HG03097 (cell line): Measurements from ENCODE around the gene TRIOBP.

ENCODE experiments used
- ATAC-seq: cut with Tn5 transposase; IDR thresholded peaks from one replicate; pipeline ENCODE4 v1.9.1; 2021; ENCODE audit not compliant: unreplicated experiment, low FRiP score

The TRIOBP gene

DNA sequence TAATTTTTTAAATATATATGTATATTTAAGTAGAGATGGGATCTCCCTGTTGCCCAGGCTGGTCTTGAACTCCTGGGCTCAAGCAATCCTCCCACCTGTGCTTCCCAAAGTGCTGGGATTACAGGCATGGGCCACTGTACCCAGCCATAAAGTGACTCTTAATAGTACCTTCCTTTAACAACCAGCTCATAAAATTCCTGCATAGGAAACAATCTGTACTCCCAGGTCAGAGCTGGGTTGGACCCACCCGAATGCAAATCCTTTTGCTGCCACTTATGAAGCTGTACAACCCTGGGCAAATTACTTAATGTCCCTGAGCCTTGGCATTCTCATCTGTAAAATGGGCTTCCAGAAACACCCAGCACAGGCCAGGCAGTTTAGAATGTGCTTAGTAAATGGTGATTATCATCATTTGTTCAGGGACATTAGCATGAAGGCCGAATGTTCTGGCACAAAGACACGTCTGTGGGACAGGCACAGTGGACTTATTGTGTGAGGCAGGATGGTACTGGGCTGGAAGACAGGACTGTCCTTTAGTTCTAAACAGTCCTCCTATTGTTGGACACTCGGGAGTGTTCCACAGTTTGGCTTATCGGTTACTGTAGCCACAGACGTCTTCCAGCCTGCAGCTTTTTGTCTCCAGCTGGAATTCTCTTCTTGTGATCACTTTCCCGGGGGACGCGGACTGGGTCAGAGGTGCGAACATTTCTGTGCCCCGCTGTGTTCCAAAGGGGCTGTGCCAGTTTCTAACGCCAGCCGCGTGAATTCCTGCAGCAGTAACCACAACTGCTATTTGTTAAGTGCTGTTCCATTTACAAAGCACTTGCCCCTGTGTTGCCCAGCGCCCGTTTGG, 32.4 kb upstream of the TRIOBP start:
- ATAC-seq = no peak

DNA sequence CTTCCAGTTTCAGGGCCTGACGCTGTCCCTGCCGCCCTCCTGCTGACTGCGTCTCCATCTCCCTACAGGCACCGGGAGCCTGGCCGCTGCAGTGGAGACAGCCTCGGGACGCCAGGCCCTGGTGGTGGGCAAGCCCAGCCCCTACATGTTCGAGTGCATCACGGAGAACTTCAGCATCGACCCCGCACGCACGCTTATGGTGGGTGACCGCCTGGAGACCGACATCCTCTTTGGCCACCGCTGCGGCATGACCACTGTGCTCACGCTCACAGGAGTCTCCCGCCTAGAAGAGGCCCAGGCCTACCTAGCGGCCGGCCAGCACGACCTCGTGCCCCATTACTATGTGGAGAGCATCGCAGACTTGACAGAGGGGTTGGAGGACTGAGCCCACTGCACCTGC, 31.4 kb upstream of the TRIOBP start:
- no peak for ATAC-seq

DNA sequence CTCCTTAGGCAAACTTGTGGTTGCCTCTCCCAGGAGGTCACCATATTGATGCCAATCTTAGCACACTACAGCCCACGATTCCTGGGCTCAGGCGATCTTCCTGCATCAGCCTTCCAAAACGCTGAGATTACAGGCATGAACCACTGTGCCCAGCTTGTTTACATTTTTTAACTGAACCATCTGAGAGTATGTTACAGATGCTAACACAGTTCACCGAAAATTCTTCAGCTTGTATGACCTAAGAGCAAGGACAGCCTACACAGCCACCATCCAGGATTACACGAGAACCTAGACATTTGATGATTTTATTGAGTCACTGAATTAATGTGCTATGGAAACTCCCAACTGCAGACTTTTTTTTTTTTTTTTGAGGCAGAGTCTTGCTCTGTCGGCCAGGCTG, 27.3 kb upstream of the TRIOBP start:
- ATAC-seq = no peak

DNA sequence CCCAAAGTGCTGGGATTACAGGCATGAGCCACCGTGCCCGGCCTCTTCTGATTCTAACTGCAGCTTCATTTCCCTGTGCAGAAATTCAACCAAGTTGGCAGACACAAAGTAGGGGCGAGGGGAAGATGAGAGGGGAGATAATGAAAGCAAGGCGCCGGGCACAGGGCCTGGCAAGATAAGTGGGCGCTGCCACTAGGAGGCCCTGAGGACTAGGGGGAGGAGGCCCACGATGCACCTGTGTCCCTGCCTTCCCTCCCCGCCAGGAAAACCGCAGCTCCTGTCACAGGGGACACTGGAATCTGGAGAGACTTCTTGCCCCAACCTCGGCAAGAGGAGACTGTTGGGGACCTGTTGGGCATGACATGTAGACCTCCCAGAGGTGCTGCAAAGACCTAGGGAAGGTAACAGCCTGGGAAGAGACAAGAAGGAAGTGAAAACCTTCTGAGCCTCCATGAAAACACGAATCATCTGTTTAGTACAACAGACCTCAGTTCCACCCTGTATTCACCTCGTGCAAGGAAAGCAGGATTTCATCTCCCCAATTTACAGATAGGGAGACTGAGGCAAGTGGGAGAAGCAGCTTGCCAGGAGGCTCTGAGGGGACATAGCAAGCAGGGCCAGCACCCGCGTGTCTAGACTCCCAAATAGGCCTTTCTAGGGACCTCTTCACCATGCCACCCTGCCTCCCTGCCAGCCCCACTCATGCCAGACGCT, 24.5 kb upstream of the TRIOBP start:
- ATAC-seq = no peak

DNA sequence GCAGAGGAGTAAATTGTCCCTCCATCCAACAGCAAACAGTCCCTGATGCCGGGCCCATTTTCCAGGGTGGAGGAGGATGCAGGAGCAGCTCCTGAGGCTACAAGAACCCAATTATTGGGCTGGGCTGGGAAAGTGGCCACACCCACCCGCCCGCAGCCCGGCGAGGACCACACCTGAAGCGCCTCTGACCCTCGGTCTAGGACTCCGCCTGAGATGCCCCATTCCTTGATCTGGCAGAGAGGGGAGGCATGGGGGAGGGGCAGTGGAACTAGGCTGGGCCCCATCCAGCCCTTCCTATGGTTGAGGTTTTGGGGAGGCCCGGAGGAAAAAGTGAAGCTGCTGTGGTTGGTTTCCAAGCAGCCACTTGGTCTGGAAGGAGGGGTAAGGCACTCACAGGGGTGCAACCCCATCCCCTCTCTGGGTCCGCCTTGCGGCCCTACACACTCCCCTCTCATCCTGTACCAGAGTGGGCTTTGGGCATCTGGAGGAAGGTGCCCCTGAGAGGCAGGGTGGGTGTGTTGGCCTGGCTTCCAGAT, 23.9 kb upstream of the TRIOBP start:
- ATAC-seq = no peak

DNA sequence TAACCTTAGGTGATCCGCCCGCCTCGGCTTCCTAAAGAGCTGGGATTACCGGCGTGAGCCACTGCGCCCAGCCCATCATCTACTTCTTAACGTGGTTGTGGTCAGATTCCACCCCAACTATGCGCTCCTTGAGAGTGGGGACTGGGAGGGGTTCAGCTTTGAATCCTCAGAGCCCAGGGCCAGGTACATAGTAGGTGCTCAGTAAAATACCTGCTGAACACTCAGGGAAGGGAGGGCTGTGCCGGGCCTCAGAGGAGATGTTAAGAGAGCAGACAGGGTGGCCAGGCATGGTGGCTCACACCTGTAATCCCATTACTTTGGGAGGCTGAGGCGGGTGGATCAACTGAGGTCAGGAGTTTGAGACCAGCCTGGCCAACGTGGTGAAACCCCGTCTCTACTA, 22.6 kb upstream of the TRIOBP start:
- ATAC-seq = no peak

DNA sequence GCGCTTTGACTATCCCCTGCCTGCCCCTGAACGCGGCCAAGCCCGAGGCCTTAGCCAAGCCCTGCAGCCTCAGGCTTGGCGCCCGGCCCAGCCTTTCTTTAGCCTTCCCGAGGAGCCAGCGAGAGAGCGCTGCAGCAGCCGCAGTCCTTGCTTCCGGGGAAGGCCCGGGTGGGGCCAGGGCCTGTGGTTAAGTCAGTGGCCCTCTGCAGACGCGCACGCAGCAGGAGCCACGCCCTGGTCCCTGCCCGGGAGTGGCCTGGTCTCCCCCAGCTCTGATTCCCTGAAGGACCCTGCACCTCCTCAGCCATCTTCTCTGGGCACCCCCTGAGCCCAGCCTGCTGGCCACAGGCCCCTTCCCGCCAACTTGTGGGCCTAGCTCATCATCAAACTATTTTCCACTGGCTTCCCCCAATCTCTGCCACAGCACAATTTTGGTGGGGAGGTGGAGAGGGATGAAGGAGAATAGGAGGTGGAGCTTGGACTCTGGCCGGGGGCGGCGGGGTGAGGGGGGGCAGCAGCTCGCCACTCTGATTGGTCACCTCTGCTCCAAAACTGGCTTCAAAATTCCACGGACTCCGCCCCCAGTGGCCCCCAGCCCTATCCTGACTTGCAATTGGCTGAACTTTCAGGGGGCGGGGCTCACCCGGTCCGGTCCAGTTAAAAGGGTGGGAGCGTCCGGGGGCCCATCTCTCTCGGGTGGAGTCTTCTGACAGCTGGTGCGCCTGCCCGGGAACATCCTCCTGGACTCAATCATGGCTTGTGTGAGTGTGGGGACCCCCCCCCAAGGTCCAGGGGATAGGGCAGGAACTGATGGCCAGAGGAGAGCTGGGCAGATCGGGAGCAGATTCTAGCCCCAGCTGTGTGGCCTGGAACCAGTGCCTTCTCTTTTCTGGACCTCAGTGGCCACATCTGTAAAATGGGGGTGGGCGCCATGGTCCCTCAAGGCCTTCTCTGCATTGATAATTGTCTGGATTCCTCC, 21.6 kb upstream of the TRIOBP start, which contains the start of gene LGALS1:
Gene LGALS1, plus strand, starts transcription at position 686 of the 979 bp plus-strand sequence. Its CDS starts 67 bp downstream, at position 753.
- ATAC-seq = peak; percentile 31

DNA sequence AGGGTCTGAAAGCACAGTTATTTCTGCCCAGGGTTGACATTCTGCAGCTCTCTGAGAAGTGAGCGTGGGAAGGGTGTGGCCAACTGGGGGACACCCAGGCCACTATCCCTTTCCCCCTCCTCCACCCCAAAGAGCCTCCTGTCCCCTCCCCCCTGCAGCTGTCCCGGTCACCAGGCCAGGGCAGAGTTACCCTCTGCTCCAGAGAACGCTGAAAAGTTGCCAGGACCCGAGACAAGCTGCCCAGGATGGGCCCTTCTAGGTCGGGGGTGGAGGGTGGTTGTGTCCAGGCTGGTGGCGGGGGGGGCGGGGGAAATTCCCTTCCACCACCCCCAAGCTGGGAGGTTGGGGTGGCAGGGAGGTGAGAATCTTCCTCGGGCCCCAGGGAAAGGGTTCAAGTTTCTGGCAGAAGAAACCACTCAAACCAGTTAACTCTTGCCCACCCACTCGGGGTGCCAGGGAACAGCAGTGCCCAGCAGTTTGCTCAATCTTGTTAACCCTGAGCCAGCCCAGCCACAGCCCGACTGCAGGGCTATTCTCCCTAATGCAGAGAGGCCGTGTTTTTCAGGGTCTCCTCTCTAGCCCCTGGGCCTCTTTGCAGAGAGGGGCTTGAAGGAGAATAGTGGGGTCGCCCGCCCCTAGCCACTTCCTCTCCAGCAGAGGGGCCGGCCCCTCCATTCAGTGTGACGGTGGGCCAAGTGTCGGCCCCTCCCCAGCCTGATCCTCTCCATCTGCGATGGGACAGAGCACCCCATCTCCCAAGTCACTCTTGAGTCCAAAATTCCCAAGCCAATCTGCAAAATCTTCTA, 20.7 kb upstream of the TRIOBP start:
- no peak for ATAC-seq

DNA sequence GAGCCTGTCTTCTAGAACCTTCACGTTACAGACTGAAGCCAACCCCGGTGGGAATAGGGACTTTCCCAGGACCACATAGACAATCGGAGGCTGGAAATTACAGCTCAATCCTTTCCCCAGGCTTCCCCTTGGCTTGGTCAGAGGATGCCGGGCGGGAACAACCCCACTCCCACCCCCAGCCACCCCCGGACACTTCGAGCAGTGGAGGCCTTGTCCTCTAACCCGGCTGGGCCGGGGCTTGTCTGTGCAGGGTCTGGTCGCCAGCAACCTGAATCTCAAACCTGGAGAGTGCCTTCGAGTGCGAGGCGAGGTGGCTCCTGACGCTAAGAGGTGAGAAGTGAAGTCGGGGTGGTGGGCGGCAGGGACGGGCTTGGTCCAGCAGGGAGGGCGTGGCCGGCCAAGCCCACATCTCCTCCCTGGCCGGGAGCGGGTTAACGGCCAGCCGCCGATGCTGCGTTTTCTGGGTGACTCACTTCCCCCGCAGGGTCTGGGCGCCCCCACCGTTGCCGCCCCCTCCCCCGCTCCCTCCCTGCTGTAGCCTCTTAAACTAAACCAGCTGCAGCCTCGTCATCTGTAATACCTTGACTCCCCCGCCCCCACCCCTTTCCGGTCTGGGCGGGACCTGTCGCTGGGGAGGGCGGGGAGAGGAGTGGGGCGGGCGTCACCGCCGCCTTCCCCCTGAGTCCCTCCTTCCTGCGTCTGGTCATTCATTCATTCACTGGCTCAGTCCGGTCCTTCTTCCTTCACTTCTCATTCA, 19.9 kb upstream of the TRIOBP start:
- ATAC-seq = peak; percentile 48

DNA sequence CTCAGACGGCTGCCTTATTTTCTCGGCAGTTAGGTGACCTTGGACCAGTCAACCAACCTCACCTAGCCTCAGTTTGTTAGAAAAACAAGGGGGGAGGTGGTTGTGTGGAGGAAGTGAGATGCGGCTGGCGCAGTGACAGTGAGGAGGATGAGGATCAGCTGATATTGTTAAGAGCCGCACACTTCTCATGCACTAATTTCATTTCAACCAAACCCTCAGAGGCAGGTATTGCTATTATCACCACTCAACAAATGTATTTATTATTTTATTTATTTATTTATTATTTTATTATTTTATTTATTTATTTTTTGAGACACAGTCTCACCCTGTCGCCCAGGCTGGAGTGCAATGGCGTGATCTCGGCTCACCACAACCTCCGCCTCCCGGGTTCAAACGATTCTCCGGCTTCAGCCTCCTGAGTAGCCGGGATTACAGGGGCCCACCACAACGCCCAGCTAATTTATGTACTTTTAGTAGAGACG, 19.3 kb upstream of the TRIOBP start:
- ATAC-seq = no peak

DNA sequence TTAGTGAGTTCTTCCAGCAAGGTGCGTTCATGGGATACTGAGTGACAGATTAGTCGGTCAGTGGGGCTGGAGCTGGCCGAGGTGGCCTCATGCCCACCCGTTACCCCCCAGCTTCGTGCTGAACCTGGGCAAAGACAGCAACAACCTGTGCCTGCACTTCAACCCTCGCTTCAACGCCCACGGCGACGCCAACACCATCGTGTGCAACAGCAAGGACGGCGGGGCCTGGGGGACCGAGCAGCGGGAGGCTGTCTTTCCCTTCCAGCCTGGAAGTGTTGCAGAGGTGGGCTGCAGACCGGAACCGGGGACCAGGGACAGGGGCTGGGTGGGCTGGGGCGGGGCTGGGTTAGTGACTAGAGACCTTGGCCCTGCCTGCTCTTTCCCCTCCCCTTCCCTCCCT, 18.5 kb upstream of the TRIOBP start:
- no peak for ATAC-seq

DNA sequence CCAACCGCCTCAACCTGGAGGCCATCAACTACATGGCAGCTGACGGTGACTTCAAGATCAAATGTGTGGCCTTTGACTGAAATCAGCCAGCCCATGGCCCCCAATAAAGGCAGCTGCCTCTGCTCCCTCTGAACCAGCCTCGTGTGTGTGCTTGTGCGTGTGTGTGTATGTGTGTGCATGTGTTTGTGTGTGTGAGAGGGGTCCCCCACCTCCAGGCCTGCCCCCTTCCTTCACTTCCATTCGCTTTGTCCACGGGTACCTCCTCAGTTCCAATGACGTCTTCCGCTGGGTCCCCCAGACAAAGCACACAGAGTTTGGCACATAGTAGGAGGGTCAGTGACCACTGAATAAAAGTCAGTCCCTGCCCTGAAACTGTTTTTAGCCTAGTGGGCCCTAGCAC, 17.2 kb upstream of the TRIOBP start:
- no peak for ATAC-seq

DNA sequence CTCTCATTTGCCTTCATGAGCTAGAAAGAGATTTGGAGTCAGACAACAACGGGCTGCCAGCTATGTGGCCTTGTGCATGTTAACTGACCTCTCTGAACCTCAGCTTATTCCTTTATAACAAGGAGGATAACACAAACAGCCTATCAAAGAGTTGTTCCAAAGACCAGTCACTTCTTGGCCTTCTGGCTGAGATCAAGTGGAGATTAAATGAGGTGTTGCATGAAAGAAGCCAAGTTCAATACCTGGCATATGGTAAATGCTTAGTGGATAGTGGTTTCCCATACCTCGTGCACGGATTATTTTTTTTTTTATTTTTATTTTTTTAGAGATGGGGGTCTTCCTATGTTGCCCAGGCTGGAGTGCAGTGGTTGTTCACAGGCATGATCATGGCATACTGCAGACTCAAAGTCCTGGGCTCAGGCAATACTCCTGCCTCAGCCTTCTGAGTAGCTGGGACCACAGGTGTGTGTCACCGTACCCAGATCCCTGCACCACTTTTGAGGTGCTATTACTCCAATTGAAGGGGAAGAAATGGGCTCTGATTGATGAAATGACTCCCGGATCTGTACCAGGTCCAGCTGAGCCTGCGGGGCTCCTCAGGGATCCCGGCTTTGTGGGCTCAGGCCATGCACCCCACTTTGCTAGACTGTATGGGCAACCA, 16.5 kb upstream of the TRIOBP start:
- no peak for ATAC-seq

DNA sequence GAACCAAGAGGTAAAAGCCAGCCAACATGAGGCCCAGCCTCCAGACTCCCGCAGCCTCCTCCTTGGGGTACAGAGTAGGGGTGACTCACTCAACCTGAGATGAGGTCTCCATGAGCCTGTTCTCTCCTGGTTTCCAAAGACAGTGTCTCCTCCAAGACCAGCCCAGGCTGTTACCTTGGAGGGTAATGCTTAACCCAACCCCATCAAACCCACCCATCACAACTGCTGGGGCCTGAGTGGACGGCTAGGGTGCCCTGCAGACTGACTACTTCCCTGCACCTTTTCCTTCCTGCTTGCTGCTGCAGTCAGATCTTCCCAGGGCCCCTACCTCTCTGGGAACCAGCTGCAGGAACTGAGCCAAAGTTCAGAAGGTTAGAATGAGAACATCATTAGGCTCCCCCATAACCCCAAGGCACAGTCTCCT, 15.8 kb upstream of the TRIOBP start:
- ATAC-seq = no peak

DNA sequence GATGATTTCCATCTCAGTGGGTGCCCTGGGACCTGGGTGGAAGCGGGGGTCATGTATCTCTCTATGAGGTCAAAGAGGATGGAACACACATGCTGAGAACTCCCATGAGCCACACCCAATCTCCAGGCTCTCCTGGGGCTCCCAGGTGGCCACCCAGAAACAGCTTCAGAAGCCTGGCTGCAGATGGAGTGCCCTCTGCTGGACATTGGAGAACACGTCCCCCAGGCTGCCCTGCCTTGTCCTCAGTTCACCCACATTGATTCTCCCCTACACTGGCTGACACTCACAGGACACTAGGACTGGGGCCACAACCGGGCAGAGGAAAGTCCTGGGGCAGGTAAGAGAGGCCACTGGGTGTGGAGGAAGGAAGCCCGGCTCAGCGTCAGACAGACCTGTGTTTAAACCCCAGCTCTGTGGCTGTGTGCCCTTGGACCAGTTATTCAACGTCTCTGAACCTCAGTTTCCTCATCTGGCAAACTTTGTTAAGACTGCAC, 15.2 kb upstream of the TRIOBP start:
- ATAC-seq = no peak

DNA sequence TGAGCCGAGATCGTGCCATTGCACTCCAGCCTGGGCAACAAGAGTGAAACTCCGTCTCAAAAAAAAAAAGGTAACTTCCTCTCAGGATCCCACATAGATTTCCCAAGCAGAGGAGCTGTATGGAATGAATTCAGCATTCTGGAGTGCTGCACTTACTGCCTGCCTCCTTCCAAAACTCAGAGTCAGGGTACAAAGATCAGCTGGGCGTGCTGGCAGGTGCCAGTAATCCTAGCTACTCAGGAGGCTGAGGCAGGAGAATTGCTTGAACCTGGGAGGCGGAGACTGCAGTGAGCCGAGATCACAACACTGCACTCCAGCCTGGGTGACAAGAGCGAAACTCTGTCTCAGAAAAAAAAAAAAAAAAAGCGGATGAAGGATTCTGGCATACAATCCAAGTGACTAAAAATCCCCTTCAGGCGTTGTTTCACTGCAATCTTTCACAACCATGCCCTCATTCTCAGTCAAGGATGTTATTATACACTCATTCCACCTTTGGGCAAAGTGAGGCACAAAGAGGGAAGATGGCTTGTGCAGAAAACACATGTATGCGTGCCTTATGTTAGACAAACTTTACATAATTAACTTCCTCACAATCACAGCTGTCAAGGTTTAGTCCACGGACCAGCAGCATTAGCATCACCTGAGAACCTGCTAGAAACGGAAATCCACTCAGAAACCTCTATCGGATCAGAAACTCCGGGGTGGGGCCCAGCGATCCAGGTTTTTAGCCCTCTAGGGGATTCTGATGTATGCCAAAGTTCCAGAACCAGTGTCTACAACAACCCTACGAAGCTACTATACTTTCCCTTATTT, 11.8 kb upstream of the TRIOBP start:
- no peak for ATAC-seq
